ENCODE measurements around the gene CCDC80.
"Not testable (repeated sequence)": the region's sequence is repeated elsewhere in the genome, so short reads cannot be mapped to it uniquely, and the experiment has no call there.

Gene CCDC80

DNA sequence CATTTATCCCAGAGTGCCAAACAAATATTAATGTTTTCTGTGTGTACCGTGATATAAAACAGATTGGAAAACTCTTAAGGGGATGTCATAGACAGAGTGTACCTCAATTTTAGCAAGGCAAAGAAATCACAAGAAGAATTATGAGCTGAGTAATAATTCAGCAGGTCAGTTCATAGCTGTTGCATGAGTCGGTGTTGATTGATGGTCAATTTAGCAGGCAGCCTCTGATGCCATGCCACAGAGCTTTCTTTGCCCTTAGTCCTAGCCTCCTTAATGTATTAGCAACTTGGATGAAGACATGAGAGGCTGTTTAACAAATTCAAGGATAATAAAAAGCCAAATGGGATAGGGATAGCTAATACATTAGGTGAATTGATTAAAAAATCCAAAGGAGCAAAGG lies 72.3 kb downstream of the CCDC80 start:
- Histone ChIP-seq H3K27ac (ENCODE audit: extremely low read depth, low read depth, low read length) (no peak overlapping the region), H3K4me3 (ENCODE audit: low read depth, low read length) (no peak overlapping the region), H3K9me3 (ENCODE audit: control insufficient read depth, insufficient read depth, low read depth, low read length) (no peaks in the 10 kb centered on the region), H3K36me3 (ENCODE audit: control insufficient read depth in 2 of 2, insufficient read depth in 1 of 2, low read length in 2 of 2) (peaks cover 0 to 32% of the 10 kb centered on the region in 2 experiments; a peak in 1 of 3 replicates), H3K4me1 (ENCODE audit: control insufficient read depth, insufficient read depth, low read length) (no peaks in the 10 kb centered on the region)
- ChIA-PET CTCF (interaction anchor here (0.5 to 1.5 kb wide), 2 partner anchors 13 to 277 kb away, joined by 4 to 6 read pairs; no protein-coding TSS in a partner anchor), POLR2A (no interaction called here)
- TF ChIP-seq ZNF239 (tag by site-specific recombination; IDR thresholded peaks at IDR 0.05) = no peak

DNA sequence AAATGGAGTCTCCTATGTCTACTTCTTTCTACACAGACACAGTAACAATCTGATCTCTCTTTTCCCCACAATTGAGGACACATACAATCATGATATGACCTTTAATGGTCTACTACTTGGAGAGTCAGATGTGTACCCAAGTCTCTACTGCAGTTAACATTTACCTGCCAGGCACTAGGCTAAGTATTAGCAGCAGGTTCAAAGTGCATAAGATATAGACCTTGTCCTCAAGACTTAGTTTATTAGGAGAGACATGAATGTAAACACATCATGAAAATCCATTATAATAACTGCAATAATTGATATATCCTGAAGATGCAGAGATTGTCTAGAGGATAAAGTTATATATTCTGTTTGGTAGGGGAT lies 76.0 kb downstream of the CCDC80 start:
- POLR2A ChIA-PET = no interaction called here
- Histone ChIP-seq H3K9me3 (ENCODE audit: control insufficient read depth, insufficient read depth, low read depth, low read length) (no peaks in the 10 kb centered on the region), H3K4me3 (ENCODE audit: low read depth, low read length) (no peak overlapping the region), H3K27ac (ENCODE audit: extremely low read depth, low read depth, low read length) (no peak overlapping the region), H3K36me3 (ENCODE audit: control insufficient read depth in 2 of 2, insufficient read depth in 1 of 2, low read length in 2 of 2) (peaks cover 0 to 16% of the 10 kb centered on the region in 2 experiments; a peak in 1 of 3 replicates), H3K4me1 (ENCODE audit: control insufficient read depth, insufficient read depth, low read length) (no peaks in the 10 kb centered on the region)
- TF ChIP-seq ZNF561 (tag by site-specific recombination; IDR thresholded peaks at IDR 0.05; ENCODE audit: borderline replicate concordance) = no peak
- TF ChIP-seq ZNF416 (tag by site-specific recombination; IDR thresholded peaks at IDR 0.05) = no peak
- no peak for TF ChIP-seq ZXDB (tag by site-specific recombination; IDR thresholded peaks at IDR 0.05)
- no peak for TF ChIP-seq ZNF560 (tag by site-specific recombination; IDR thresholded peaks at IDR 0.05; ENCODE audit: borderline replicate concordance)
- CTCF ChIA-PET = no interaction called here

DNA sequence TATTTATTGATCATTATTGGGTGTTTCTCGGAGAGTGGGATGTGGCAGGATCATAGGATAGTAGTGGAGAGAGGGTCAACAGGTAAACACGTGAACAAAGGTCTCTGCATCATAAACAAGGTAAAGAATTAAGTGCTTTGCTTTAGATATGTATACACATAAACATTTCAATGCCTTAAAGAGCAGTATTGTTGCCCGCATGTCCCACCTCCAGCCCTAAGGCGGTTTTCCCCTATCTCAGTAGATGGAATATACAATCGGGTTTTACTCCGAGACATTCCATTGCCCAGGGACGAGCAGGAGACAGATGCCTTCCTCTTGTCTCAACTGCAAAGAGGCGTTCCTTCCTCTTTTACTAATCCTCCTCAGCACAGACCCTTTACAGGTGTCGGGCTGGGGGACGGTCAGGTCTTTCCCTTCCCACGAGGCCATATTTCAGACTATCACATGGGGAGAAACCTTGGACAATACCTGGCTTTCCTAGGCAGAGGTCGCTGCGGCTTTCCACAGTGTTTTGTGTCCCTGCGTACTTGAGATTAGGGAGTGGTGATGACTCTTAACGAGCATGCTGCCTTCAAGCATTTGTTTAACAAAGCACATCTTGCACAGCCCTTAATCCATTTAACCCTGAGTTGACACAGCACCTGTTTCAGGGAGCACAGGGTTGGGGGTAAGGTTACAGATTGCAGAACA lies 76.5 kb downstream of the CCDC80 start:
- CTCF ChIA-PET; H3K4me3 ChIP-seq (ENCODE audit: low read depth, low read length): not testable (repeated sequence)
- peaks cover 0 to 13% of the 10 kb centered on the region in 2 experiments; a peak in 1 of 3 replicates for H3K36me3 ChIP-seq (ENCODE audit: control insufficient read depth in 2 of 2, insufficient read depth in 1 of 2, low read length in 2 of 2)

DNA sequence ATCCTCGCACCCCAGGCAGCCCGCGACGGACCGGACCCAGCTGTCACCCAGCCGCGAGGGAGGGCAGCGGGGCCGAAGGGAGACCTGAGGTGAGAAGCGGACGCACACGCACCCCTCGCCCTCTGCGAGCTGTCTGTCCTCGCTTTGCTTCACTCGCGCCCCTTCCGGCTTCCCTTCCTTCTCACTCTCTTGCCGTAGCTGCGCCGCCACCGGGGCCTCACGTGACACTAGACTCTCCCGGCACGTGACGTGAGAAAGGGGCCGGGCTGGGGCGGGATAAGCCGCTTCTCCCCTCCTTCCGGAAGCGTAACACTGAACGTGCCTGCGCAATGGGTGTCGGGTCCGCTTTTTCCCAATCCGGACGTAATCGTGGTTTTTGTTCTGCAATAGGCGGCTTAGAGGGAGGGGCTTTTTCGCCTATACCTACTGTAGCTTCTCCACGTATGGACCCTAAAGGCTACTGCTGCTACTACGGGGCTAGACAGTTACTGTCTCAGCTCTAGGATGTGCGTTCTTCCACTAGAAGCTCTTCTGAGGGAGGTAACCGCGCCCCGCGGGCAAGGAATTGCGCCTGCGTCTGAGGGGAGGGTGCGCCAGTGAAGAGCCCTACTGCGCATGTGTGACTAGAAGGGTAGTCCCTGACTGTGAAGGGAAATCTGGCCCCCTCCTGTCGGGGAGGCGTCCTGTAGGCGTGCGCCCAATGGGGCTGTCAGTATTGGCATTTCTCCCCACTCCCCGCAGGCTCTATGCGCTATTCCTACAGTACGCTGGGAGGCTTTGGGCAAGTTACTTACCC lies 79.0 kb downstream of the CCDC80 start, which contains the start of the genes ATG3 and SLC35A5:
TSS of gene ATG3 (minus strand) at position 229 of the 796 bp plus-strand sequence. CDS start 434 bp downstream, outside the sequence.
TSS of gene SLC35A5 (plus strand) at position 312 of the 796 bp plus-strand sequence. CDS start 1,359 bp downstream, outside the sequence.
- Histone ChIP-seq H3K9me3 (ENCODE audit: control insufficient read depth, insufficient read depth, low read depth, low read length) (no peaks in the 10 kb centered on the region), H3K27ac (ENCODE audit: extremely low read depth, low read depth, low read length) (peak within 1 kb of the TSS; percentile 65), H3K4me1 (ENCODE audit: control insufficient read depth, insufficient read depth, low read length) (no peaks in the 10 kb centered on the region), H3K36me3 (ENCODE audit: control insufficient read depth in 2 of 2, insufficient read depth in 1 of 2, low read length in 2 of 2) (peaks cover 0 to 14% of the 10 kb centered on the region in 2 experiments; a peak in 2 of 3 replicates), H3K4me3 (ENCODE audit: low read depth, low read length) (peak within 1 kb of the TSS; percentile 95)
- CTCF ChIA-PET = interaction anchor here (0.6 to 0.7 kb wide), 4 partner anchors 20 to 417 kb away, joined by 3 read pairs; no protein-coding TSS in a partner anchor
- POLR2A ChIA-PET = interaction anchor here (0.5 to 1.2 kb wide), 3 partner anchors 16 to 930 kb away, joined by 3 to 4 read pairs (median 3); partner anchors contain the start of gene ABHD10
- TF ChIP-seq ZNF561 (tag by site-specific recombination; IDR thresholded peaks at IDR 0.05; ENCODE audit: borderline replicate concordance) (peak; percentile 52; the same call in 1 of the 2 replicates), ZNF843 (tag by site-specific recombination; IDR thresholded peaks at IDR 0.05) (peak; percentile 42; the same call in 1 of the 2 replicates), ZNF501 (tag by site-specific recombination; IDR thresholded peaks at IDR 0.05) (peak; percentile 35; the same call in 1 of the 2 replicates), YY2 (tag by site-specific recombination; IDR thresholded peaks at IDR 0.05) (no peak), SP2 (tag by site-specific recombination; IDR thresholded peaks at IDR 0.05) (peak; percentile 77), ZNF138 (tag by site-specific recombination; IDR thresholded peaks at IDR 0.05; ENCODE audit: borderline replicate concordance) (no peak), ZFP69B (tag by site-specific recombination; IDR thresholded peaks at IDR 0.05) (peak; percentile 15; the same call in 1 of the 2 replicates), ZNF596 (tag by site-specific recombination; IDR thresholded peaks at IDR 0.05) (peak; percentile 71), ZNF24 (tag by site-specific recombination; IDR thresholded peaks at IDR 0.05) (peak; percentile 78), ZNF394 (tag by site-specific recombination; IDR thresholded peaks at IDR 0.05; ENCODE audit: borderline replicate concordance) (peak; percentile 73), ZBTB7A (tag by site-specific recombination; IDR thresholded peaks at IDR 0.05; ENCODE audit: low read depth) (0 out of 2 replicates have a peak, but pooled peaks have one; percentile 26), OSR2 (tag by site-specific recombination; IDR thresholded peaks at IDR 0.05) (0 out of 2 replicates have a peak, but pooled peaks have one; percentile 15), ZNF560 (tag by site-specific recombination; IDR thresholded peaks at IDR 0.05; ENCODE audit: borderline replicate concordance) (no peak), KLF8 (tag by site-specific recombination; IDR thresholded peaks at IDR 0.05) (peak; percentile 92), ZNF544 (tag by site-specific recombination; IDR thresholded peaks at IDR 0.05) (no peak)
- TF ChIP-seq, protein P1, sequence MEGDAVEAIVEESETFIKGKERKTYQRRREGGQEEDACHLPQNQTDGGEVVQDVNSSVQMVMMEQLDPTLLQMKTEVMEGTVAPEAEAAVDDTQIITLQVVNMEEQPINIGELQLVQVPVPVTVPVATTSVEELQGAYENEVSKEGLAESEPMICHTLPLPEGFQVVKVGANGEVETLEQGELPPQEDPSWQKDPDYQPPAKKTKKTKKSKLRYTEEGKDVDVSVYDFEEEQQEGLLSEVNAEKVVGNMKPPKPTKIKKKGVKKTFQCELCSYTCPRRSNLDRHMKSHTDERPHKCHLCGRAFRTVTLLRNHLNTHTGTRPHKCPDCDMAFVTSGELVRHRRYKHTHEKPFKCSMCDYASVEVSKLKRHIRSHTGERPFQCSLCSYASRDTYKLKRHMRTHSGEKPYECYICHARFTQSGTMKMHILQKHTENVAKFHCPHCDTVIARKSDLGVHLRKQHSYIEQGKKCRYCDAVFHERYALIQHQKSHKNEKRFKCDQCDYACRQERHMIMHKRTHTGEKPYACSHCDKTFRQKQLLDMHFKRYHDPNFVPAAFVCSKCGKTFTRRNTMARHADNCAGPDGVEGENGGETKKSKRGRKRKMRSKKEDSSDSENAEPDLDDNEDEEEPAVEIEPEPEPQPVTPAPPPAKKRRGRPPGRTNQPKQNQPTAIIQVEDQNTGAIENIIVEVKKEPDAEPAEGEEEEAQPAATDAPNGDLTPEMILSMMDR (tag by site-specific recombination; IDR thresholded peaks at IDR 0.05) = peak; percentile 51; the same call in 1 of the 2 replicates
- TF ChIP-seq, protein P2, sequence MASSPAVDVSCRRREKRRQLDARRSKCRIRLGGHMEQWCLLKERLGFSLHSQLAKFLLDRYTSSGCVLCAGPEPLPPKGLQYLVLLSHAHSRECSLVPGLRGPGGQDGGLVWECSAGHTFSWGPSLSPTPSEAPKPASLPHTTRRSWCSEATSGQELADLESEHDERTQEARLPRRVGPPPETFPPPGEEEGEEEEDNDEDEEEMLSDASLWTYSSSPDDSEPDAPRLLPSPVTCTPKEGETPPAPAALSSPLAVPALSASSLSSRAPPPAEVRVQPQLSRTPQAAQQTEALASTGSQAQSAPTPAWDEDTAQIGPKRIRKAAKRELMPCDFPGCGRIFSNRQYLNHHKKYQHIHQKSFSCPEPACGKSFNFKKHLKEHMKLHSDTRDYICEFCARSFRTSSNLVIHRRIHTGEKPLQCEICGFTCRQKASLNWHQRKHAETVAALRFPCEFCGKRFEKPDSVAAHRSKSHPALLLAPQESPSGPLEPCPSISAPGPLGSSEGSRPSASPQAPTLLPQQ (tag by site-specific recombination; IDR thresholded peaks at IDR 0.05) = peak; percentile 75
- TF ChIP-seq, protein P3, sequence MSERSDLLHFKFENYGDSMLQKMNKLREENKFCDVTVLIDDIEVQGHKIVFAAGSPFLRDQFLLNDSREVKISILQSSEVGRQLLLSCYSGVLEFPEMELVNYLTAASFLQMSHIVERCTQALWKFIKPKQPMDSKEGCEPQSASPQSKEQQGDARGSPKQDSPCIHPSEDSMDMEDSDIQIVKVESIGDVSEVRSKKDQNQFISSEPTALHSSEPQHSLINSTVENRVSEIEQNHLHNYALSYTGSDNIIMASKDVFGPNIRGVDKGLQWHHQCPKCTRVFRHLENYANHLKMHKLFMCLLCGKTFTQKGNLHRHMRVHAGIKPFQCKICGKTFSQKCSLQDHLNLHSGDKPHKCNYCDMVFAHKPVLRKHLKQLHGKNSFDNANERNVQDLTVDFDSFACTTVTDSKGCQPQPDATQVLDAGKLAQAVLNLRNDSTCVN (tag by site-specific recombination; optimal IDR thresholded peaks at IDR 0.05) = peak; percentile 92

More for the DNA sequence above, 76.5 kb downstream of the CCDC80 start:
- H3K4me1 ChIP-seq (ENCODE audit: control insufficient read depth, insufficient read depth, low read length); POLR2A ChIA-PET; H3K27ac ChIP-seq (ENCODE audit: extremely low read depth, low read depth, low read length); H3K9me3 ChIP-seq (ENCODE audit: control insufficient read depth, insufficient read depth, low read depth, low read length): not testable (repeated sequence)
